Astrocyte (in vitro differentiated cells and primary cell): ENCODE data around the gene SHROOM1. TPM values are rescaled to one million over a fixed set of nuclear protein-coding genes. Genes with fewer than 3 reads are reported as not detected.

ENCODE experiments used
- DNase-seq: peaks from one replicate; pipeline ENCODE4 v3.0.0-alpha.2; 2010; ENCODE audit warnings: low read depth
- FAIRE-seq: peaks from 2 replicates; lab custom pipeline; 2011; peaks lifted over from hg19 to GRCh38; lab: Jason Lieb, UNC
- H2AFZ ChIP-seq: 2 replicates; pipeline ENCODE4 v1.6.0; 2012; ENCODE audit warnings: low read depth, low read length, inconsistent platforms
- H3K27ac ChIP-seq: 2 replicates; pipeline ENCODE4 v1.5.1; 2011; ENCODE audit warnings: low read depth, low read length, inconsistent platforms
- H3K27me3 ChIP-seq: 2 replicates; pipeline ENCODE4 v1.6.0; 2011; ENCODE audit warnings: low read length, inconsistent platforms; ENCODE audit not compliant: insufficient read depth
- H3K36me3 ChIP-seq: 2 replicates; pipeline ENCODE4 v1.5.1; 2011; ENCODE audit warnings: low read length, inconsistent platforms; ENCODE audit not compliant: insufficient read depth
- H3K4me1 ChIP-seq: 2 replicates; pipeline ENCODE4 v1.5.1; 2011; ENCODE audit warnings: low read length, inconsistent platforms; ENCODE audit not compliant: insufficient read depth
- H3K4me2 ChIP-seq: 2 replicates; pipeline ENCODE4 v1.6.0; 2012; ENCODE audit warnings: low read length, inconsistent platforms
- H3K4me3 ChIP-seq: 2 replicates; pipeline ENCODE4 v1.5.1; 2011; ENCODE audit warnings: low read depth, mild to moderate bottlenecking, low read length, inconsistent platforms; ENCODE audit not compliant: insufficient read depth
- H3K79me2 ChIP-seq: 2 replicates; pipeline ENCODE4 v1.6.0; 2012; ENCODE audit warnings: mild to moderate bottlenecking, low read length, inconsistent platforms; ENCODE audit not compliant: insufficient read depth
- H3K9ac ChIP-seq: 2 replicates; pipeline ENCODE4 v1.6.0; 2012; ENCODE audit warnings: mild to moderate bottlenecking, low read length, inconsistent platforms
- H3K9me3 ChIP-seq: 2 replicates; pipeline ENCODE4 v1.5.1; 2012; ENCODE audit warnings: low read depth, mild to moderate bottlenecking, low read length, inconsistent platforms; ENCODE audit not compliant: insufficient read depth
- H4K20me1 ChIP-seq: 2 replicates; pipeline ENCODE4 v1.6.0; 2012; ENCODE audit warnings: low read length, inconsistent platforms; ENCODE audit not compliant: insufficient read depth
- H3K27ac Mint-ChIP-seq: one replicate; pipeline ENCODE4 v1.8.0; 2021; ENCODE audit warnings: mild to moderate bottlenecking, mixed read lengths; ENCODE audit not compliant: unreplicated experiment
- H3K27me3 Mint-ChIP-seq: one replicate; pipeline ENCODE4 v1.8.0; 2021; ENCODE audit warnings: low read depth, mixed read lengths; ENCODE audit not compliant: unreplicated experiment
- H3K36me3 Mint-ChIP-seq: one replicate; pipeline ENCODE4 v1.8.0; 2021; ENCODE audit warnings: low read depth, mixed read lengths; ENCODE audit not compliant: unreplicated experiment
- H3K4me1 Mint-ChIP-seq: one replicate; pipeline ENCODE4 v1.8.0; 2021; ENCODE audit warnings: low read depth, mixed read lengths; ENCODE audit not compliant: unreplicated experiment
- H3K4me3 Mint-ChIP-seq: one replicate; pipeline ENCODE4 v1.8.0; 2021; ENCODE audit warnings: mild to moderate bottlenecking, moderate library complexity, mixed read lengths; ENCODE audit not compliant: unreplicated experiment
- H3K9me3 Mint-ChIP-seq: one replicate; pipeline ENCODE4 v1.8.0; 2021; ENCODE audit warnings: mild to moderate bottlenecking, mixed read lengths; ENCODE audit not compliant: unreplicated experiment
- CTCF ChIP-seq: IDR thresholded peaks from 2 replicates; pipeline ENCODE4 v1.5.1; 2011; ENCODE audit warnings: low read depth, mild to moderate bottlenecking, inconsistent platforms, low read length, moderate library complexity; ENCODE audit not compliant: insufficient read depth
- EZH2 ChIP-seq: IDR thresholded peaks from 2 replicates; pipeline ENCODE4 v1.6.1; 2012; ENCODE audit warnings: mild to moderate bottlenecking, low read length, inconsistent platforms; ENCODE audit not compliant: insufficient read depth
- total RNA-seq: library from RNA; stranded (reverse); gene quantifications from 2 replicates; pipeline ENCODE4 v1.2.1, GENCODE V29; 2021

SHROOM1 gene
- total RNA-seq, 1 donor from 2014 or later = 5.0 TPM

GRCh38 chr5:132772291-132773070, 58.0 kb downstream of the SHROOM1 start:
- Mint-ChIP-seq H3K4me1 (peaks cover 49% of the 10 kb centered on the region), H3K27me3 (no peaks in the 10 kb centered on the region), H3K9me3 (no peaks in the 10 kb centered on the region), H3K4me3 (no peak overlapping the region), H3K27ac (peak overlapping the region; percentile 93), H3K36me3 (peaks cover 6% of the 10 kb centered on the region)
- DNase-seq (peak; percentile 24), FAIRE-seq (no peak)
- Histone ChIP-seq H3K36me3 (no peaks in the 10 kb centered on the region), H3K4me2 (no peak overlapping the region), H3K79me2 (peaks cover 88% of the 10 kb centered on the region), H3K9me3 (no peaks in the 10 kb centered on the region), H2AFZ (no peak overlapping the region), H3K27me3 (no peaks in the 10 kb centered on the region), H3K4me3 (no peak overlapping the region), H3K4me1 (peaks cover 11% of the 10 kb centered on the region), H3K9ac (no peak overlapping the region), H3K27ac (no peak overlapping the region), H4K20me1 (peaks cover 74% of the 10 kb centered on the region)
- TF ChIP-seq CTCF (no peak), EZH2 (no peak)

Other genes starting within 250 kb of the SHROOM1 start
- gene IL13, start 172.5 kb downstream of the SHROOM1 start, total RNA-seq = not detected in 2 replicates
- gene IL4, start 156.7 kb downstream of the SHROOM1 start, total RNA-seq = not detected in 2 replicates
- 25.4 and 25.6 TPM in 2 replicates for gene KIF3A, start 93.1 kb downstream of the SHROOM1 start, total RNA-seq
- 0.16 and 0.24 TPM in 2 replicates for gene CCNI2, start 83.2 kb downstream of the SHROOM1 start, total RNA-seq
- 97.5 and 106 TPM in 2 replicates for gene SEPTIN8, start 53.4 kb downstream of the SHROOM1 start, total RNA-seq
- 0.10 and 0.20 TPM in 2 replicates for gene SOWAHA, start 17.3 kb downstream of the SHROOM1 start, total RNA-seq
- gene GDF9, start 35.8 kb upstream of the SHROOM1 start, total RNA-seq = 0.34 and 0.46 TPM in 2 replicates
- 382 and 409 TPM in 2 replicates for gene UQCRQ, start 36.0 kb upstream of the SHROOM1 start, total RNA-seq
- gene LEAP2, start 43.0 kb upstream of the SHROOM1 start, total RNA-seq = 0.27 and 0.31 TPM in 2 replicates
- gene AFF4, start 133.0 kb upstream of the SHROOM1 start, total RNA-seq = 154 and 163 TPM in 2 replicates
- gene ZCCHC10, start 195.9 kb upstream of the SHROOM1 start, total RNA-seq = 27.9 and 29.1 TPM in 2 replicates
- 198 and 210 TPM in 2 replicates for gene HSPA4, start 221.4 kb upstream of the SHROOM1 start, total RNA-seq